Measurements from ENCODE around the gene YBX1.

- TF ChIP-seq MAX (CRISPR knock-in tag; IDR thresholded peaks at IDR 0.05) (no peak), CTCF (IDR thresholded peaks at IDR 0.05) (no peak)
Measured at GRCh38 chr1:42737257-42737656, 55.0 kb downstream of the YBX1 start.
